ENCODE measurements around the gene PSAT1.

Gene PSAT1

DNA sequence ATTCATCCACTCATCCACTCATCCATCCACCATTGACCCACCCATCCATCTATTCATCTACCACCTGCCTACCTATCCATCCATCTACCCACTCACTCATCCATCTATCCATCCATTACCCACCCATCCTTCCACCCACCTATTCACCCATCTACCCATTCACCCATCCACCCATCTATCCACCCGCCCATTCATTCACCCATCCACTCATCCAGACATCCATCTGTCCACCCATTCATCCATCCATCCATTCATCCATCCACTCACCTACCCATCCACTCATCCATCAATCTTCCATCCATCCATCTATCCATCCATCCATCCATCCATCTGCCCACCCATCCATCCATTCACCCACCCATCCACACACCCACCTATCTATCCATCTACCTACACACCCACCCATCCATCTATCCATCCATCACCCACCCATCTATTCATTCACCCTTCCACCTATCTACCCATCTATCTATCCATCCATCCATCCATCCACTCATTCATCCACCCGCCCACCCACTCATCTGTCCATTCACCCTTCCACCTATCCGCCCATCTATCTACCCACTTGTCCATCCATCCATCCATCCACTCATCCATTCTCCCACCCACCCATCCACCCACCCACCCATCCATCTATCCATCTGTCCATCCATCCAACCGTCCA lies 23.2 kb downstream of the PSAT1 start:
- DNase-seq, result no peak

DNA sequence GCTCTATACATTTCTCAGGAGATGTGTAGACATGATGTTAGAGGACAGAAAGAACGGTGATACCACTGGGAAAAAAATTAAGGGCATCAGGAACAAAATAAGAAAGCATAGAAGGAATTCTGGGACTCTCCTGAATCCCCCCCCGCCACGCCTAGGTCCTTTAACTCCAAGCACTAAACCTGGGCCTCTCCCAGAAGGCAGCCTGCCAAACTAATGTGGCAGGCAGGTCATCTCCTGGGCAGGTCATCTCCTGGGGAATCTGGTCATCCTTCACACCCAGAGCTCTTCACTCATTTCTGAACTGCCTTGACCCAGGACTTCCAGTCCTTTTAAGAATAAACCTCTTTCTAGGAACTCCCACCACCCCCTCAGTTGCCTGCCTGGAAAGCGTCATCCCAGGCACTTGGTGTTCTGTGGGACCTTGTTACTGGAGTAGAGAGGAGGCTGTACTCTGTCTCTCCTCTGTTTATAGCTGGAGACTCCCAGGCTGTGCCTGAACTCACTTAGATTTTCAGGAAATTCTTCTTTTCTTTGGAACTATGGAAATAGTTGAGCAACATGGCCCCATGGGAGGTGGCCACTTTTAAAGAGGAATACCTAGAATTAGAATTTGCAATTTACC lies 24.1 kb downstream of the PSAT1 start:
- DNase-seq, result no peak

DNA sequence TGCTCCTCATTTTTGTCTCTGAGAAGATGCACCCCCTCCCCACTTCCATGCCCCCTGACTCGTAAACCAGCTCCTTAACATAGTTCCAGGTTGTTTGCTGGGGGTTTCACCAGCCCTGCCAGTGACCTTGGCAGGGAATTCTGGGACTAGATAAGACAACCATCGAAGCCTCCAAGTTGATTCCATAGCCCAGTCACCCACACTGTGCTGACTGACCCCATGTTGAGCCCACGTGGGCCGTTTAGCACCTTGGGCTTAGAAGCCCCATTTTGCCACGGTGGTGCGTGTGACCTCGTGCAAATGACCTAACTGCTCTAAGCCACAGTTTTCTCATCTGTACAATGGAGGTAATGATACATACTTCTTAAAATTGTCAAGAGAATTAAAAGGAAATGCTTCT lies 24.6 kb downstream of the PSAT1 start:
- DNase-seq, result no peak

DNA sequence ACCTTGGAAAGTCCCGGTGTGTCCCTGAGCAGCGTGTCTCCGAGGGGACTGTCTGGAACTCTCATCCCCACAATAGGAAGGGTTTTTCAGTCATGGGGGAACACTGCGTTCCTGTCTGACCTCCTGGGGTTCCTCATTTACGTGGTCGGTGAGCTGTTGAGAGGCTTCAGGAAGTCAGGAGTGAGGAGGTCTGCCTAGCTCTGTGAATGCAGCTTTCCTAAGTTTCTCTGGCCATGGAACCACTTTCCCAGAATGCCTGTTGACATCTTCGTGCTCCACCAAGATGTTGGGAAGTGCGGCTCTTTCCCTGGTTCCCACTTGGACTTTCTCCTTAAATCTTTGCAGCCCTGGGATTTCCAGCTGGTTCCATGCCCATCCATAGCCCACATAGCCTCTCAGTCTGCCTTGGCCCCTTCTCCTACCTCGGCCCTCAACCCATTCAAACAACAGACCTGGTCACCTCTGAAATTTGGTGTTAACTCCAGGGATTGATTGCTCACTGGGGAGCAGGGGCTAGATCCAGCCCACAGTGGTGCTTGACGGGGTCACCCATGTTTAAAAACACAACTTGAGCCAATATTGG lies 27.2 kb downstream of the PSAT1 start:
- DNase-seq, result no peak

DNA sequence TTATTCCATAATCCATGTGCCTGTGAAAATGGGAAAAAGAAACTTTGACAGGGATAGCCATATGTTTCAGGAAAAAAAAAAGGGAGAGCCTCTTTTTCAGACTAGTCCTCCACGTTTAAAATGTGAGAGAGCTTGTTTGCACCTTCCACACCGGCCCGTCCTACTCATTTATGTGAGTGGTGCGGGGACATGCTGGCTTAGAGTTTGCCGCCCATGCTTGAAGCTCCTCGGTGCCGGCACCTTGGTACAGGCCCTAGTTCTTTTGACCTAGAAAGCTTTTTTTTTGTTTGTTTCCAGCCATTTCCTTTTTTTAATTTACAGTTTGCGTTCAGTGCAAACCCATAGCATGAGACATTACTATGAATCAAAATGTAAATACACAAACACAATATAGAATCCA lies 27.8 kb downstream of the PSAT1 start:
- no peak for DNase-seq

DNA sequence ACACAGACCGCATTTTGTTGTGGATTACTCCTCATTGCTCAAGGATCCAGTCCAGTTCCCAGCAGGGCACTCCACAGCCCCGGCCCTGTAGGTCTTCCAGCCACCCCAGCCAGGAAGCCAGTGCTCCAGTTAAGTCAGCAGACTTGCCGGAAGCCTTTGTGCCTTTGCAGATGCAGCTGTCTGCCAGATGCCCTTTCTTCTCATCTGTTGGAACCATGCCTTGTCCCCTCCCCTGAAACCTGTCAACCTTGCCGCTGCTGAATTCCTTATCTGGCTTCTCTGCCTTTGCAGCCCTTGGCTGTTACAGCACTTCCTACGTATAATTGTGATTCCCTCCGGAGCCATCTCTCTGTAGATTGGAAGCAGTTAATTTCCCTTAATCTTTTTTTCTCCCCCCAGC lies 28.4 kb downstream of the PSAT1 start:
- DNase-seq, result peak; percentile 23 to 67

DNA sequence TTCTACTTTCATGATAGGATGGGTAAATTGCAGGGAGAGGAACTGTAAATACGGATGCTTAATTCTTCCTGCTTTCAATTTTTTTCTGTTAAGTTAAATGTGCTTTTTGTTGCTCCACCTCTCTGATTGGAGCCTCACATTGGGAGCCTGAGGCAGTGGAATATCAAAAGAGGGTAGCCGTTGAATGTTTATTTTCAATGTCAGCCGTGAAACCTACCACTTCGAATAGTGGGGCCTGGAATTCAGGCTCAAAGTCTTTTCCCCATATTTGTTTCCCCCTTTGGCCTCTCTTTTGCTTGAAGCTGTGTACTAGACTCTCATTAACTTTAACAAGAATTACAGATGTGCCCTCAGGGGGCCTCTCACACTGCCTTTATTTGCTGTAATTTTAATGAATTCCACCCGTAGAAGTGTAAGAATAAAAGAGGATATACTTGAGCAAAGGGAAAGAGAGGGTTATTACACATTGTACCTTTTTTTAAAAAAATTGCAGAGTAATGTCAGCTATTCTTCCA lies 29.0 kb downstream of the PSAT1 start:
- DNase-seq, result no peak

DNA sequence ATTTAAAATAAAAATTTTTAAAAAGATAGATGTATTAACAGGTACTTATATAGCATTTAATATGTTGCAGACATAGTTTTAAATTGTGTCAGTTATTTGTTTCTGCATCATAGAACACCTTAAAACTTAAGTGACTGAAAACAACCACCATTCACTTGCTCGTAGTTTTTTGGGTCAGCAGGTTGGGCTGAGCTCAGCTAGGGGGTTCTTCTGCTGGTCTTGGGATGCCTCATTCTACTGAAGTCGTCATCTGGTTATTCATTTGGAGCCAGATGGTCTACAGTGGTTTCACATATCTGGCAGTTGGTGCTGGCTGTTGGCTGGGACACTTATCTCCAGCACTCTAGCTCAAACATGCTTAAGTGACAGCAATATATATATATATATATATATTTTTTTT lies 29.6 kb downstream of the PSAT1 start:
- DNase-seq, result no peak

DNA sequence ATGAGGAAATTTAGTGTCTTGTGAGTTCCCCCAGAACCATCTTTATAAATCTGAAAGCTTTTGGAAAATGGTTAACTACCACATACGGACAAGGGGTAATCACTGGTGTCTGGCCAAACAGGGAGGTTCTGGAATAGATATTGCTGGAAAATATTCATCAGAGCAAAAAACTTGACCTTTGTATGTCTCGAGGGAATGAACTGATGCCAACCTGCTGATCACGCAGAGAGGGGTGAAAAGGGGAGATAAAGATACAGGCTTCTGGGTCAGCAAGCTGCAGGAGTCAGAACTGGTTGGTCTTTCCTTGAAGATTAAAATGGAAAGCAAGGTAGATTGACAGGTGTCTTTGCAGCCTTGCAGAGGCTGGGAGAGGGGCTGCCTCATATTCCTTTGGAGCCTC lies 35.5 kb downstream of the PSAT1 start:
- DNase-seq, result no peak

DNA sequence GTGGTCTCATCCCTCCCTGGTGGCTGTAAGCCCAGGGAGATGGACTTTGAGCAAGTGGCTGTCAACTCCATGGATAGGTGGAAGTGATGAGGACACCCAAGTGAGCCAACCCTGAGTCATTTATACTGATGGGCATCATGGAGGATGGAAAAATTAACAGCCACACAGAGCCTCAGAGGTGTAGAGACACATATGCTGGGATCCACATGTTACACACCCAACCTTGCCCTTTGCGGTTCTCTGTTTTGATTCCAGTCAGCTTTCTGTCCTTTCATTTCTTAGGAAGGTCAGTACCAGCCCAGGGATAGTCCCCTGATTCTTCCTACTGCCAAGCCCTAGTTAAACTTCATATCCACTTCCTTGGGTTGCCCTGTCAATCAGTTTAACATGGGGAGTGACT lies 51.9 kb downstream of the PSAT1 start:
- DNase-seq, result no peak

DNA sequence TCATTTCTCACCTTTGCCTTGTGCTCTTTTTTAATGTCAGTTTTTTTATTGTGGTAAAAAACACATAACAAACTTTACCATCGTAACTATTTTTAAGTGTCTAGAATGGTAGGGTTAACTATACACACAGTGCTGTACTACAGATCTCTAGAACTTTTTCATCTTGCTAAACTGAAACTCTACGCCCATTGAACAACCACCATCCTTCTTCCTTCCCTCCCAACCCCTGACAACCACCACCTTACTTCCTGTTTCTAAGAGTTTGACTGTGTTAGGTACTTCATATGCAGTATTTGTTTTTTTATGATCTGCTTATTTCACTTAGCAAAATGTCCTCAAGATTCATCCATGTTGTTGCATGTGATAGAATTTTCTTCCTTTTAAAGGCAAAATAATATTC lies 54.9 kb downstream of the PSAT1 start:
- no peak for DNase-seq

DNA sequence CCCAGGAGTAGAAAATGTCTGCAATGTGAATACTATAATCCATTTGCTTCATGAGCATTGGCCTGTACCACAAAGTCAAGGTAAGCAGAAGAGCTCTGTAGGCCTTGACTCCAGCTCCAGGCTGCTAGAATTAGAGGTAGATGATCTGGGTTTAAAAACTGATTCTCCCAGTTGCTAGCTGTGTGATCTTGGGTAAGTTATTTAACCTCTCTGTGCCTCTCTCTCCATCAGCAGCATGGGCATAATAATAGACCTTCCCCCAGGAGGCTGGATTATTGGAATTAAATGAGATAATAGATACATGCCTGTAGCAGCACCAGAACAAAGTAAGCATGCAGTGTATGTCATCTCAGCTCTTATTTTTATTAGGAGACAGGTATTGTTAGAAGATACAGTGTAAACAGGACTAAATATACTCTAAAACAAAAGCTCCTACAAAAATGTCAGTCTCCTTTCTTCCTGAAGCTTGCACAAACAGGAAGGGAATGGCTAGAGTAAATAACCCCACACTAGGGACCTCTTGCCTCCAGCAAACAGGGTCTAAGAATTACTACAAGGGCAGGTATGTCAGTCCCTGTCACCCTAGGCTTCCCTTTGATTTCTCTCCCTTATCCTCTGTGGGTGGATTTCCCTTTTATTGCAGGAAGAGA lies 57.5 kb downstream of the PSAT1 start:
- peak in 1 of 2 experiments; percentile 32 for DNase-seq

DNA sequence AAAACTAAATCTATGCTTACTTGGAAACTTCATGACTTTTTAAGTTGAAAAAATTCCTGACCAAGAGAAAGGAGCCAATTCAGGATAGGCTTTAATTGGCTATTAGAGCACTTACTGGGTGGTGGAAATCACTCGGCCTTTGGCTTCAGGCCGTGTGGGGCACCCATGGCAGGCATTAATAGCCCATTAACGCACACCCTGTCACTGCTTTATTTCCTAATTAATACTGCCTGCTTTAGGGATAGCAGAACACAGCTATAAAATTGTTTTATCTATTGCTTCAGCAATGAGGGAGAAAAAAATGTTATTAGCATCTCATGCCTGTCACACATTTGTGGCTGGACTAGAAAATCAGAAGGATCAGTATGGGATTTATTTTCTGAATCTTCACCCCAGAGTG lies 58.1 kb downstream of the PSAT1 start:
- no peak for DNase-seq

DNA sequence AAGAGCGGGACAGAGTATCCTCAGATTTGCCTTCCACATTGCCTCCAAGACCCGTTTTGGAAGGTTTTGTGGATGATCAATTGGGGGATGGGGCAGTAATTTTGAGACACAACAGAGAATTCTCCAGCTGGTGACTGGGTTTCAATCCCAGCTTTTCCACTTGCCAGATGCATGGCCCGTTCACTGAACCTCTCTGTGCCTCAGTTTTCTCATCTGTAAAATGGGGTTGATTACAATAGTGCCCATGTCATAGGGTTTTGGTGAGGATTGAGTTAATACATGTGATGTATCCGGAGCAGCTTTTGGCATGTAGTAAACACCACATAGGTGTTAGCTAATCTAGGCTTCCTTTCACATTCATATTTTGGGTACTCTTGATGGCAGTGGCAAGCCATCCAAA lies 59.7 kb downstream of the PSAT1 start:
- DNase-seq, result no peak

DNA sequence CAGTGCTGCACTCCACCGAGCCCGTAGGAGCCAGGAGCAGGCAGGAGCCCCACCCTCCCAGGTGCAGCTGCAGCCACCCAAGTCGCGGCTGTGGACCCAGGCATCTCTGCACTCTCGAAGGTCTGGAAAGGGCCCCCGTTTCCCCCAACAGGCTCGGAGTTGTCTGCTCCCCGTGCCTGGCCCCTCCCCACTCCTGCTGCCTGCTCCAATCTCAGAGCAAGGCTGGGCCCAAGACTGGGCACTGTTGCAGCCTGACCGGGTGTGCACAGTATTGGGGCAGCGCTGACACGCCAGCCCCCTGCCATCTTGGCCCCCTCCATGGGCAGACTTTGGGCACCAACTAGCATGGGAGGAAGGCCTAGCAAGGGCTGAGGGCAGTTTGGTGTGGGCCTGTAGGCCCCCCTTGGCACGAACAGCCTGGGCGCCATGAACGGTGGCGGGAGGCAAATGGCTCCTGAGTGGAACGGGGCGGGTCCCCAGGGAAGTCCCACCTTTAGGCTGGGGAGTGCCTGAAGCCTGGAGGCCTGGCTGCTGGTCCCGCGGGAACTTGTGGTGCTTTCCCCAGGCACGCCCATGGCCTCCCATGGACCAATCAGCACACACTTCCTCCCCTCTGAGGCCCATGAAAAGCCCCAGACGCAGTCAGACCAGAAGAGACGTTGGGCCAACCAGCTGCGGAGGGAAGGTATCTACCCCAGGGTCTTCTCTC lies 60.4 kb downstream of the PSAT1 start:
- DNase-seq, result no peak

DNA sequence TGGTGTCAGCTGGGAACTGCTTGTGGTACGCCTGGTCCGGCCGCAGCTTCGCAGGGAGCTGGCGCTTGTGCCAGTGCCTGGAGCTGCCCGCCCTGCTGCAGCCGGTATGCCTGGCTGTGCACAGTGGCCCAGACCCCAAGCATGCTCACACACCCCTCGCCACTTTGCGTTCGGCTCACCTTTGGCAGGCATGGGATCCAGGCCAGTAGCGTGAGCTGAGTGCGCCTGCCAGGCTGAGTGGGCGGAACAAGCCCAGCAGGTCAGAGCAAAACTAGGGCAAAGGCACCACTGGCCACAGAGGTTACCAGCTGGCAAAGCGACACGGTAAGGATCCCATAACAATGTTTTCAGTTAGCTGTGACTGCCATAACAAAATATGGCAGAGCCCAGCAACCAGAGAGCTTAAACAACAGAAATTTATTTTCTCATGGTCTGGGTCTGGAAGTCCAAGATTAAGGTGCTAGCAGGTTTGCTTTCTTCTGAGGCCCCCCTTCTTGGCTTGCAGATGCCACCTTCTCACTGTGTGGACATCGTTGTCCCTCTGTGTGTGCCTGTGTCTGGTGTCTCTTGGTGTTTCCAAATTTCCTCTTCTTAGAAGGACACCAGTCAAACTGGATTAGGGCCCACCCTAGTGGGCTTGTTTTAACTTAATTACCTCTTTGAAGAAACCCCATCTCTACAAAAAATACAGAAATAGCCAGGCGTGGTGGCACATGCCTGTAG lies 61.6 kb downstream of the PSAT1 start:
- no peak for DNase-seq

DNA sequence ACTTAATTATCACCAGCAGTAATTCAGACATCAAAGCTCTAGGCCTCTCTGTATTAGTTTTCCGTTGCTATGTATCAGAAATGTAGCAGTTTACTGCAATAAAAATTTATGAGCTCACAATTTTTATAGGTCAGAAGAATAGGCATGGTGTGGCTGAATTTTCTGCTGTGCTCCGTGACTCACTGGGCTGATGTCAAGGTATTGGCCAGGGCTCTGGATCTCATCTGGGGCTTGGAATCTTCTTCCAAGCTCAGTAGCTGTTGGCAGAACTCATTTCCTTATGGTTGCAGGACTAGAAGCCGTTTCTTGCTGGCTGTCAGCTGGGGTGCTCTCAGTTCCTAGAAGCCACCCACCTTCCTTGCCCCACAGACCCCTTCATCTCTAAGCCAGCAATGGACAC lies 66.3 kb downstream of the PSAT1 start:
- no peak for DNase-seq

DNA sequence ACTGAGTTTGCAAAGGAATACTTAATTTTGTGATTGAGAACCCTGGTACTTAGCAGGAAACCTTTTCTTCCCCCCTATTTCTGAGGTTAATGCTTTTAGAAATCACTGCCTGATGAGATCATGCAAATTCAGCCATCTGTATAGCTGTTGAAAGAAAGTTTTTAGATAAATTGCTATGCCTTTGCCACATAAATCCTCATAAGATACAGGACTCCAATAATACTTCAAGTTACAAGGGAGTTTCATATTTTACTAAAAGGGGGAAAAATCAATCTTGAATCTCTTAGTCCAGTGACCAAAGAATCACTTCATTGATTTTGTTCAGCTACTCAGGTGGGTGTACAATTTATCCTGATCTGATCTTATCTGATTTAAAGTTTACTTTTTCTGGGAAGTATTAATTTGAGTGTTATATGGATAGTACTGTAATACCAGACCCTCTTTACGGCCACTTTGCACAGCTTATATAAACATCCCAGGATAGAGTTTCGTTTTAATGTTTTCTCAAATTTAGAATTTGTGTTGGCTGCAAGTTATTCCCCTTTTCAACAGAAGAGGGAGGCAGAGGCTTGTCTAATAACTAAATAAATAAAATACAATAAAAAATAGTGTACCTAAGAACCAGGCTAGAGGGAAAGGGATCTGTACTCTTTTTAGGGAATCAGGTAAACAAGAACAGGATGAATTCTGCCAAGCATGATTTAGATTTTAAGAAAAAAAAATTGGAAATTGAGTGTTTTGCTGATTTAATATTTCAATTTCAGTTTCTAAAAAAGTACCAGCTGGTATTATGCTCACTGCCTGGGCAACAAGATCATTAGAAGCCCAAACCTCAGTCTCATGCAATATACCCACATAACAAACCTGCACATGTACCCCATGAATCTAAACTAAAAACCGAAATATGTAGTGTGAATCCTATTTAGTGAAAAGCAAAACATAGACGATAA lies 69.1 kb downstream of the PSAT1 start:
- DNase-seq, result peak; percentile 28 to 30

DNA sequence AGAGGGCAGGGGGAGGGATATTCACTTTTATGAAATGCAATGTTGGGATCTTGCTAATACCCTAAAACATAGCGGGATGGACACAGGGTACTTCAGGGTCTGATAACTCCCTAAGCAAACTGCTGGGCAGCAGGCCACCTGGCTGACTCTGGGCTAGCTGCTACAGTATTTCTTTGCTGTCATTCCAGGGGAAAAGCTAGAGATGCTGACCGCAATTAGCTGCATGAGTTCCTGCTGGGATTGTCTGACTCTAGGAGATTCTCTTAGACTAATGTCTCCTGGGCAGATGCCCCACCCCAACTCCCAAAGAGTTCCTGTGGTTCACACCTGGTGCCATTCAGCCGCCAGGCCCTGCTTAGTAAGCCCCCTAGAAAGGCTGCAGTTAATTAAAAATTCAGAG lies 69.9 kb downstream of the PSAT1 start:
- DNase-seq, result no peak

DNA sequence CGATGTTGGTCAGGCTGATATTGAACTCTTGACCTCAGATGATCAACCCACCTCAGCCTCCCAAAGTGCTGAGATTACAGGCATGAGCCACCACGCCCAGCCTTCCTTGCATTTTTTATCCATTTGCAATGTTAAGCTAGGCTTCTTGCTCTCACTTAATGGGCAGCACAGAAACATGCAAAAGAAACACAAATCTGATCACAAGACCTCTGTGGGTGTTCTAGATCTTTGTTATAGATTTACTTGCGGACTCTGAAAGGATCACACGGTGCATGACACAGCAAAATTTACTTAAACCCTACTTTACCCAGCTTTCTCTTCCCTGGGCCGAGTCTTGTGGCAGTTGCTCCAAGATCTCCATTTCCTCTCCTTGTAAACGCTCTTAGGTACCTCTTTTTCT lies 71.3 kb downstream of the PSAT1 start:
- DNase-seq, result no peak

DNA sequence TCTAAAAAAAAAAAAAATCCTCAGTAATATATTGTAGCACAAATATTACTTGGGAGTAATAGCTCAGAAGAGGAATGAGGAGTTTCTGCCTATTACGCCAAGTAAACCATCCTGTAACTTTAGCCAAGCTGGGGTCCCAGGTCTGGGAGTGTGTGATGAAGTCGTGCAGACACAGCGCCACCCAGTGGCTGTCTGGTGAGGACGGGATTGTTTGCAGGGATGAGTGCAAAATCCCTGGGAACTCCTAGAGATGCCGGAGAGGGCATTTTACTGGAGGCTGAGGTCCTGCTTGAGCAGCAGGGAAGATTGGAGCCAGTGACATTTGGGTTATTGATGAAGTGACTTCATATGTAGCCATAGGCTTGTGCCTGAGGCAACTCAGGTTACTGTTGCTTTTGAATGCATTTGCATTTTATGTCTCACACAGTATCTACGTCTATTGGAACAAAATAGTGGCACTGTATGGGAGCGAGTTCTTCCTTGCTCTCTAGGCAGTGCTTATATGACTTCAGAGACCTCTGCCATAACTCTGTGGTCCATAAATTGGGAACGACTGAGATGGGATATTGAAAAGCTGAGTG lies 72.8 kb downstream of the PSAT1 start:
- DNase-seq, result peak; percentile 52 to 57

Measured in NCI-H2081 (cell line).